Caco-2 (cell line): Measurements from ENCODE around the gene LRMDA. TPM values are rescaled to one million over a fixed set of nuclear protein-coding genes. Genes with fewer than 3 reads are reported as not detected.

Experiments used
- BruUV-seq: library from RNA; stranded (reverse); fragments of 400-500 nt; replicated peaks from 2 replicates; lab custom pipeline; 2021; lab: Mats Ljungman, UMichigan
- CTCF ChIA-PET: fragments of 300-600 bp; sonication (Branson Sonifier 250); formaldehyde crosslinking; loops from one replicate; lab custom pipeline; 2022; ENCODE audit warnings: antibody characterized with exemption; lab: Charles Lee
- POLR2A ChIA-PET: fragments of 300-600 bp; sonication (Branson Sonifier 250); formaldehyde crosslinking; loops from one replicate; lab custom pipeline; 2022; ENCODE audit warnings: antibody characterized with exemption; lab: Charles Lee
- DNase-seq, 2 experiments: peaks; one replicate each; pipeline versions ENCODE4 v3.0.0 to v3.0.0-alpha.2; 2020 to 2022
- H3K27me3 ChIP-seq: replicated peaks from 2 replicates; pipeline ENCODE4 v1.6.0; 2011; ENCODE audit warnings: low read length; ENCODE audit not compliant: control insufficient read depth, insufficient read depth
- H3K36me3 ChIP-seq: 2 replicates; pipeline ENCODE4 v1.5.1; 2011; ENCODE audit warnings: low read length; ENCODE audit not compliant: control insufficient read depth, insufficient read depth
- H3K4me1 ChIP-seq: fragments of 250-450 bp; sonication (Bioruptor Pico); 2 replicates; pipeline ENCODE4 v1.5.1; 2020; ENCODE audit warnings: mild to moderate bottlenecking
- H3K4me3 ChIP-seq: 2 replicates; pipeline ENCODE4 v1.5.1; 2011; ENCODE audit warnings: low read depth, mild to moderate bottlenecking, control low read depth, low read length
- H3K9me3 ChIP-seq: fragments of 250-450 bp; sonication (Bioruptor Pico); 2 replicates; pipeline ENCODE4 v1.5.1; 2020; ENCODE audit warnings: mild to moderate bottlenecking, moderate library complexity
- H3K27ac Mint-ChIP-seq: one replicate; pipeline ENCODE4 v1.8.0; 2022; ENCODE audit warnings: mixed read lengths; ENCODE audit not compliant: unreplicated experiment
- H3K27me3 Mint-ChIP-seq: one replicate; pipeline ENCODE4 v1.8.0; 2022; ENCODE audit warnings: mixed read lengths; ENCODE audit not compliant: insufficient read depth, unreplicated experiment
- H3K36me3 Mint-ChIP-seq: one replicate; pipeline ENCODE4 v1.8.0; 2022; ENCODE audit warnings: mild to moderate bottlenecking, mixed read lengths; ENCODE audit not compliant: insufficient read depth, unreplicated experiment
- H3K4me1 Mint-ChIP-seq: one replicate; pipeline ENCODE4 v1.8.0; 2022; ENCODE audit warnings: low read depth, mixed read lengths; ENCODE audit not compliant: unreplicated experiment
- H3K4me3 Mint-ChIP-seq: one replicate; pipeline ENCODE4 v1.8.0; 2022; ENCODE audit warnings: mild to moderate bottlenecking, moderate library complexity, mixed read lengths; ENCODE audit not compliant: unreplicated experiment
- H3K9me3 Mint-ChIP-seq: one replicate; pipeline ENCODE4 v1.8.0; 2022; ENCODE audit warnings: mixed read lengths; ENCODE audit not compliant: unreplicated experiment
- intact Hi-C: fragments of 100-400 bp; cut with micrococcal nuclease; formaldehyde crosslinking; loops from one replicate; pipeline ENCODE4 v1.10.0; 2022; ENCODE audit not compliant: unreplicated experiment
- total RNA-seq: library from RNA; stranded (reverse); gene quantifications from 2 replicates; pipeline ENCODE4 v1.2.3, GENCODE V29; 2022
- TF ChIP-seq, protein P1 (sequence below), 2 experiments: fragments of 200-600 bp in 1 of 2; IDR thresholded peaks; 1 replicate in 1 of 2; 2 replicates in 1 of 2; pipeline versions ENCODE4 v1.5.1 to v1.8.0; 2011 to 2022; ENCODE audit warnings: antibody characterized with exemption in 1 of 2, control low read depth in 1 of 2, inconsistent platforms in 1 of 2, low read depth in 1 of 2, low read length in 1 of 2, mild to moderate bottlenecking in 1 of 2, moderate library complexity in 1 of 2; ENCODE audit not compliant: insufficient read depth in 1 of 2, severe bottlenecking in 1 of 2, unreplicated experiment in 1 of 2

LRMDA gene
- total RNA-seq, 1 experiment from 2014 or later, result 18.5 TPM

DNA sequence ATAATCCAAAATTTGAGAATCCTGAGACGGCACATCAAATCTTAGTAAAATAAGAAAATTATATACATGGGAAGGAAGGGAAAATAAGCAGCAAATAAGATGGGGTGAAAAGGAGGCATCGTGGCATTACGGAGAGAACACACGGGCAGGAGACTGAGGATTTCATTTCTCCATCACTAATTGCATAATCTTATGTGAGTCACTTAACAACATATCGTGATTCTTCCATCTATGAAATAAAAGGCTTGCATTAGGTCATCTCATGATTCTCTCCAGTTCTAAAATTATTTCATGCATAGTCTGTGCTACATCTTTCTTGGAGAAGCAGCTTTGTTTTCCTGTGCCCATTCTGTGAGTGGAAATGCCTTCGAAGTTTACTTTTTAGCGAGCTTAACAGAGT, 288.7 kb downstream of the LRMDA start:
- BruUV-seq, result no TSS peak
- Histone ChIP-seq H3K27me3 (no peaks in the 10 kb centered on the region), H3K36me3 (no peaks in the 10 kb centered on the region), H3K4me1 (no peaks in the 10 kb centered on the region), H3K9me3 (no peaks in the 10 kb centered on the region), H3K4me3 (no peak overlapping the region)
- POLR2A ChIA-PET, result no interaction called here
- no peak overlapping the region for H3K4me3 Mint-ChIP-seq
- no peak overlapping the region for H3K27ac Mint-ChIP-seq
- H3K4me1 Mint-ChIP-seq, result no peaks in the 10 kb centered on the region
- CTCF ChIA-PET, result no interaction called here
- no peak for DNase-seq
- TF ChIP-seq, protein P1, sequence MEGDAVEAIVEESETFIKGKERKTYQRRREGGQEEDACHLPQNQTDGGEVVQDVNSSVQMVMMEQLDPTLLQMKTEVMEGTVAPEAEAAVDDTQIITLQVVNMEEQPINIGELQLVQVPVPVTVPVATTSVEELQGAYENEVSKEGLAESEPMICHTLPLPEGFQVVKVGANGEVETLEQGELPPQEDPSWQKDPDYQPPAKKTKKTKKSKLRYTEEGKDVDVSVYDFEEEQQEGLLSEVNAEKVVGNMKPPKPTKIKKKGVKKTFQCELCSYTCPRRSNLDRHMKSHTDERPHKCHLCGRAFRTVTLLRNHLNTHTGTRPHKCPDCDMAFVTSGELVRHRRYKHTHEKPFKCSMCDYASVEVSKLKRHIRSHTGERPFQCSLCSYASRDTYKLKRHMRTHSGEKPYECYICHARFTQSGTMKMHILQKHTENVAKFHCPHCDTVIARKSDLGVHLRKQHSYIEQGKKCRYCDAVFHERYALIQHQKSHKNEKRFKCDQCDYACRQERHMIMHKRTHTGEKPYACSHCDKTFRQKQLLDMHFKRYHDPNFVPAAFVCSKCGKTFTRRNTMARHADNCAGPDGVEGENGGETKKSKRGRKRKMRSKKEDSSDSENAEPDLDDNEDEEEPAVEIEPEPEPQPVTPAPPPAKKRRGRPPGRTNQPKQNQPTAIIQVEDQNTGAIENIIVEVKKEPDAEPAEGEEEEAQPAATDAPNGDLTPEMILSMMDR (IDR thresholded peaks at IDR 0.05; ENCODE audit: insufficient read depth in 1 of 2, low read depth in 1 of 2, low read length in 1 of 2, severe bottlenecking in 1 of 2, unreplicated experiment in 1 of 2), result no peak
- H3K36me3 Mint-ChIP-seq, result no peaks in the 10 kb centered on the region
- no peaks in the 10 kb centered on the region for H3K27me3 Mint-ChIP-seq
- no peaks in the 10 kb centered on the region for H3K9me3 Mint-ChIP-seq
- intact Hi-C loops, result loop anchor here (10.0 kb wide), 1 partner anchor 365 kb away; no protein-coding TSS in a partner anchor

DNA sequence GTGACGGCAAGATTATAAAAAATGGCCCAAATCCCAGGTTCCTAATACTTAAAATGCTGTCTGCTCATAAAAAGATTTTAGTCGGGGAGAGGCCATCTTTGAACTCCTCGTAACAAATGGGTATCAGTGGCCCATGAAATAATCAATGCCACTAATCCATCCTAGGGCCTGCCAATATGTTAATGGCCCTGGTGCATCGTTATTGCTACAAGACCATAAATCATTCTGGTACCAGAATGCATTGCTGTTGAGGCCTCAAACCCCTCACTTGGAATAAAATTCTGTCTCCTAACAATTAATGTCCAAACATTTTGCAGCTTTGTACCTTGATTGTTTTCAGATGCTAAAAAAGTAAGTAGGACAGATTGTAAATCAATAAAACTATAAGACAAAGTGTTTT, 290.6 kb downstream of the LRMDA start:
- H3K4me1 Mint-ChIP-seq, result no peaks in the 10 kb centered on the region
- H3K4me3 Mint-ChIP-seq, result no peak overlapping the region
- Histone ChIP-seq H3K36me3 (no peaks in the 10 kb centered on the region), H3K4me1 (no peaks in the 10 kb centered on the region), H3K4me3 (no peak overlapping the region), H3K9me3 (no peaks in the 10 kb centered on the region), H3K27me3 (no peaks in the 10 kb centered on the region)
- H3K27ac Mint-ChIP-seq, result no peak overlapping the region
- ChIA-PET POLR2A (no interaction called here), CTCF (no interaction called here)
- no peaks in the 10 kb centered on the region for H3K27me3 Mint-ChIP-seq
- no peak for DNase-seq
- BruUV-seq, result no TSS peak
- intact Hi-C loops, result loop anchor here (10.0 kb wide), 1 partner anchor 363 kb away; no protein-coding TSS in a partner anchor
- no peaks in the 10 kb centered on the region for H3K9me3 Mint-ChIP-seq
- H3K36me3 Mint-ChIP-seq, result no peaks in the 10 kb centered on the region
- TF ChIP-seq, protein P1 (IDR thresholded peaks at IDR 0.05; ENCODE audit: insufficient read depth in 1 of 2, low read depth in 1 of 2, low read length in 1 of 2, severe bottlenecking in 1 of 2, unreplicated experiment in 1 of 2), result no peak

DNA sequence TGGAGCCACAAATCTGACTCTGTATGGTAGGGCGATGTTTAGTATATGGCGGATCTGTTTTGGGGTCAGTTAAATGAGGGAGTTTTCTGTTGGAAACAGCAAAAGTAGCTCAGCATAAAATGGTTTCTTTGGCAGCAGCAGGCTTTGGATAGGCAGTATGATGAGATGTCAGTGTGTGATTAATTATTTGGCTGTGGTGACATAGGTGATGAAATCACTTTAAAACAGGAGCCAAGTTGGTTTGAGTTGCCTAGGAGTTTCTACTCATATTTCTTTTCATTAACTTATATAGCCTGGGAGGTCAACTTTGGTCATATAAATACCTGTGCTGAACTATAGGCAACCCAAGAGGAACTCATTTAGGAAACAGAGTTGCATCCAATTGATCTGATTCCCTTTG, 291.2 kb downstream of the LRMDA start:
- no peaks in the 10 kb centered on the region for H3K36me3 ChIP-seq
- BruUV-seq, result no TSS peak
- no peak overlapping the region for H3K4me3 ChIP-seq
- DNase-seq, result no peak
- ChIA-PET CTCF (no interaction called here), POLR2A (no interaction called here)
- no peaks in the 10 kb centered on the region for H3K4me1 Mint-ChIP-seq
- H3K27me3 Mint-ChIP-seq, result no peaks in the 10 kb centered on the region
- H3K9me3 Mint-ChIP-seq, result no peaks in the 10 kb centered on the region
- TF ChIP-seq, protein P1 (IDR thresholded peaks at IDR 0.05; ENCODE audit: insufficient read depth in 1 of 2, low read depth in 1 of 2, low read length in 1 of 2, severe bottlenecking in 1 of 2, unreplicated experiment in 1 of 2), result no peak
- no peaks in the 10 kb centered on the region for H3K27me3 ChIP-seq
- H3K9me3 ChIP-seq, result no peaks in the 10 kb centered on the region
- H3K4me3 Mint-ChIP-seq, result no peak overlapping the region
- H3K36me3 Mint-ChIP-seq, result no peaks in the 10 kb centered on the region
- intact Hi-C loops, result loop anchor here (10.0 kb wide), 1 partner anchor 362 kb away; no protein-coding TSS in a partner anchor
- H3K27ac Mint-ChIP-seq, result no peak overlapping the region
- no peaks in the 10 kb centered on the region for H3K4me1 ChIP-seq
